Right ventricle myocardium inferior (tissue), 1 donor: ENCODE results near the gene ATP11A. TPM values are rescaled to one million over a fixed set of nuclear protein-coding genes. Genes with fewer than 3 reads are reported as not detected.
"Not testable (repeated sequence)": the region's sequence is repeated elsewhere in the genome, so short reads cannot be mapped to it uniquely, and the experiment has no call there.

Experiments used
- ATAC-seq: fragments of 200-7000 bp; cut with Tn5 transposase; one replicate; pipeline ENCODE4 v1.9.1; 2020; ENCODE audit warnings: mild to moderate bottlenecking, moderate library complexity
- DNase-seq: peaks from one replicate; pipeline ENCODE4 v3.0.0; 2021; ENCODE audit errors: missing footprints
- intact Hi-C: fragments of 100-400 bp; cut with DNase I; formaldehyde crosslinking; loops from one replicate; pipeline ENCODE4 v1.11.0; 2022
- total RNA-seq: library from RNA; stranded (reverse); fragmentation: NEBNext Ultra II Directional; extraction: Animal tissue kit (Norgen Biotek cat#: 25700); gene quantifications from one replicate; pipeline ENCODE4 v1.2.1, GENCODE V29; 2021
- donor health status: DM: no; HTN: yes; CAD: no; lungs with severe emphysema.

ATP11A gene
- total RNA-seq, 1 donor from 2014 or later, result 89.9 TPM

DNA sequence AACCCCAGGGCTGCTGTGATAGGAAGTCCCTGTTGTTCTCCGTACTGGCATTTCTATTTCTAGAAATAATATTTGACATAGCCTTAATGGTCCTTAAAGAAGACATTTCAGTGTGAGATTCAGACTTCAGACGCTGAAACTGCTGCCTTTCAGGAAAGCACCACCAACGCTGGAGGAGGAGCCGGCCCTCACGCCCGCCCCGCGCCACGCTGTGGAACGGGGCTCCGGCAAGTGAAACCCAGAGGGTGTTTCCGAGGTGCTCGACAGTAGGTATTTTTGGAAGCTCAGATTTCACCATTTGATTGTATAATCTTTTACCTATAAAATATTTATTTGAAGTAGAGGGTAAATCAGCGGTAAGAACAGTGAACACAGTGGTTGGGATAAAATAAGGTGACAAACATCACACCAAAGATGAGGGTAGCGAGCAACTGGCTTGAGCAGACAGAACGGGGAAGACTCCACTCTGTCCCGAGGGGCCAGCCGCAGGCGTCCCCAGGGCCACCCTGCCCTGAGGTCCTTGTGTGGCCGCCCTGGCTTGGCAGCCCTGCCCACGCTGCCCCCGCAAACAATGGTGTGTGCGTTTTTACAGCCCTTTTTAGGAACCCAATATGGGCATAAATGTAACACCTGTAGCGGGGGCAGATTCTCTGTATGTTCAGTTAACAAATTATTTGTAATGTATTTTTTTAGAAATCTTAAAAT is 193.6 kb downstream of the ATP11A start:
- no peak for ATAC-seq
- intact Hi-C loops, result no loop called here

DNA sequence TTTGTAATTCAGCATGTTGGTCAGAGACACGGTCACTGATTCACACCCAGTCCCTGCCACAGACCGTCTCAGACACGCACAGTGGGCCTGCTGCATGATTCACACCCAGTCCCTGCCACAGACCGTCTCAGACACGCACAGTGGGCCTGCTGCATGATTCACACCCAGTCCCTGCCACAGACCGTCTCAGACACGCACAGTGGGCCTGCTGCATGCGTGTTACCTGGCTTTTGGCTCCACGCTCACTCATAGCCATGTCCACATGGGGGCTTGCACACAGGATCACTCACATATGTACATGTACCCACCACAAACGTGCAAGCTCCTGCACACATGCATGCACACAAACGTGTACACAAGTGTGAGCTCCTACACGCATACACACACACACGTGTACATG is 194.9 kb downstream of the ATP11A start:
- ATAC-seq, DNase-seq, intact Hi-C loops: not testable (repeated sequence)

More for the DNA sequence above, 193.6 kb downstream of the ATP11A start:
- no peak for DNase-seq

DNA sequence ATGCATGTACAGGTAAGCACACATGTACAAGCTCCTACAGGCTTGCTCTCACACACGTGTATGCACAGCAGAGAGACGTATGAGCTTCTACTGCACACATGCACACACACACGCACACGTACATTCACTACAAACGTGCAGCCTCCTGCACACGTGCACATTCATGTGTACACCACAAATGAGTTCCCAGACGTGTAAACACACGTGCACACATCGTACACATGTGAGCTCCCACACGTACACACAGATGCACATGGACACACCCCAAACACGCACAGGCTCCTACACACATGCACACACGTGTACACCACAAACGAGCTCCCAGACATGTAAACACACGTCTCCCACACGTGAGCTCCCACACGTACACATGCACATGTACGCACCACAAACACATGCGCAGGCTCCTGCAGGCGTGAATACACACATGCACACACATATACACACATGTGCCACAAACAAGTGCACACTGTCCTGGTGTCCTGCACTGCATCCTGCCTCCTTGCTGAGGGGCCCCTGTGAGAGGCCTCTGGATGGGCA is 195.5 kb downstream of the ATP11A start:
- intact Hi-C loops, result no loop called here
- ATAC-seq, result no peak
- no peak for DNase-seq

DNA sequence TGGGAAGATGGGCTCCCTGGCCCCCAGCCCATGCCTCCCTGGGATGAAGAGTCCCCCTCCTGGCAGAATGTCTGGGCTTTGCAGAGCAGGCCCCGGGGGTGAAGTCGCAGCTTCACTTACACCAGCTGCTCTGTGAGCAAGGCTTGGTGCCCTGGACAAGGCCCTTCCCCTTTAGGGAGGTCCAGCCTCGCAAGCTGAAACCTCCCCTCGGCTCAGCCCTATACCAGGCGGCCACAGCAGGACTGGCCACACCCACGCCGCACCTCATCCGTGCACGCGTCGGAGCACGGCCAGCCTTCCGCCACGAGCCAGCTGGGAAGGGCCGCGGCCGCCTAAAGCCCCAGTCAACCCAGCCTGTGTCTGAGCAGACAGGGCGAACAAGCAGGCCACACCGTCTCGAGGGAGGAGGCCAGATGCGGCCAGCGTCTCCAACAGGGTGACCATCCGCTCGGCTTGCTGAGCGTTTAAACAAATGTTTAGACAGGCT is 196.0 kb downstream of the ATP11A start:
- ATAC-seq (peak; percentile 95), DNase-seq (peak; percentile 92)
- intact Hi-C loops, result no loop called here

DNA sequence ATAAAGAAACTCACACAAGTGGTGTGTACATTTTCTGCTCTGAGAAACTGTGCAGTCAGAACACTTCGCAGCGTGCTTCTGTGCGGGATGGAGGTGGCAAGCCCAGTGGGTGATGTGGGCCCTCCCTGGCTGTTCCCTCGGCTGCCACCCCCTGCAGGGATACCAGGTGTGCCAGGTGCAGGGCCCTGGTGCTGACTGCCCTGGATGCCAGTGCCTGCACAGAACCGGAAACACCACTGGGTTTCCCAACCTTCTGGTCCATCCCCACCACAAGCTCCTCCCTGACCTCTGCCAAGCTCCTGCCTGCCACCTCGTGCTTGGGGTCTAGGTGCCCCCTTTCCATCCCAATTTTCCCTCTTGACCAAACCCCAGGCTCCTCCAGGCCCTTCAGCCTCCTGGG is 197.3 kb downstream of the ATP11A start:
- ATAC-seq (no peak), DNase-seq (no peak)
- intact Hi-C loops, result no loop called here

DNA sequence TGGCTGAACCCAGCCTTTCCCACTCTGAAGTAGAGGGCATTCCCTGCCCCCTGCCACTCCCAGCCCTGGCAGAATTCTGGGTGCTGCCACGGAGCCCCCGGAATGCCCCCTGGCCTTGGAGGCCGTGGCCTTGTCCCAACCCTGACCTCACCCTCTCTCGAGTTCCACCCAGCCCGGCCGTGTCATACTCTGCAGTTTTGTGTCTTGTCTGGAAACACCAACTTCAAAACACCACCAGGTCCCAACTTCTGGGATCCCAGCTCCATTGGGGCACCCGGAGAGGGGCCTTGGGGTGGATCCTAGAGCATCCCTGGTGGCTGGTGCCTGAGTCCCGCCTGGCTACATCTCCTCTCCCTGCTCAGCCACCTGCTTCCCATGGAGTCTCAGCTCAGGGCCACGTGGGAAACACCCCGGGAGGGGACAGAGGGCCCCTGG is 197.7 kb downstream of the ATP11A start:
- no peak for DNase-seq
- ATAC-seq, result no peak
- intact Hi-C loops, result no loop called here

DNA sequence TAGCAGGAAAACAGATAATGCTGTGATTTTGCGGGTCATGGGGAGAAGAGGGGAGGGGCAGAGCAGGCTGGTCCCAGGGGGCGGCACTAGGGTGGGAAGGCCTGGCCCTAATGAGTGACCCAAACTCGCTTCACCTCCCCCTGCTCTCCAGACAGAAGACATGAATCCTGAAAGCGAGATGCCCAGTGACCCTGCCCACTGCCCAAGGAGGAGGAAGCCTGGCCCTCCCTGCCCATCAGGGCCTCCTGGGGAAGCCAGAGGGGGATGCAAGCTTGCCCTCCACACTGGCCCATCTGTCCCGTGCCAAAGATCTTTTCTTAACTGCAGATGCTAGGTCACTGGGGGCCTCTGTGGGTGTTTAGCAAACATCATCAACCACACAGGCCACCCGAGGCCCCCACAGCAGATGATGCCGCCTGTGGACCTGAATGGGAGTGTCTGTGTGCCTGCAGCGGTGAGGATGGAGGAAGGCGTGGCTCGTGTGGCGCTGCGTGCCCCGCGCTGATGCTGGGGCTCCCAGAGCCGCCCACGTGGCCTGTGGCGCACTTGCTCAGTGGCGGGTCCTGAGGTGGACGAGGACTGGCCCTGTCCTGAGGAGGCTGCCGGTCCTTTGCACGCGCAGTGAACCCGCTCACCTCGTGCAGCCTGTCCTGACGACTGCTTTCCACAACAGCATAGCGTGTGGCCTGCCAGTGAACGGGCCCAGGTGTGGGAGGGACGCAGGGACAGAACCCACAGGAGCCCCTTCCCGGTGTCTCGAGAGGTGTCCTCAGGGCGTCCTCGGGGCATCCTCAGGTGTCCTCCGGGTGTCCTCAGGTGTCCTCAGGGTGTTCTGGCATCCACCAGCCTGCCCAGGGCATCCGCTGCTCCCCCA is 198.6 kb downstream of the ATP11A start:
- no peak for DNase-seq
- intact Hi-C loops, result no loop called here
- no peak for ATAC-seq

DNA sequence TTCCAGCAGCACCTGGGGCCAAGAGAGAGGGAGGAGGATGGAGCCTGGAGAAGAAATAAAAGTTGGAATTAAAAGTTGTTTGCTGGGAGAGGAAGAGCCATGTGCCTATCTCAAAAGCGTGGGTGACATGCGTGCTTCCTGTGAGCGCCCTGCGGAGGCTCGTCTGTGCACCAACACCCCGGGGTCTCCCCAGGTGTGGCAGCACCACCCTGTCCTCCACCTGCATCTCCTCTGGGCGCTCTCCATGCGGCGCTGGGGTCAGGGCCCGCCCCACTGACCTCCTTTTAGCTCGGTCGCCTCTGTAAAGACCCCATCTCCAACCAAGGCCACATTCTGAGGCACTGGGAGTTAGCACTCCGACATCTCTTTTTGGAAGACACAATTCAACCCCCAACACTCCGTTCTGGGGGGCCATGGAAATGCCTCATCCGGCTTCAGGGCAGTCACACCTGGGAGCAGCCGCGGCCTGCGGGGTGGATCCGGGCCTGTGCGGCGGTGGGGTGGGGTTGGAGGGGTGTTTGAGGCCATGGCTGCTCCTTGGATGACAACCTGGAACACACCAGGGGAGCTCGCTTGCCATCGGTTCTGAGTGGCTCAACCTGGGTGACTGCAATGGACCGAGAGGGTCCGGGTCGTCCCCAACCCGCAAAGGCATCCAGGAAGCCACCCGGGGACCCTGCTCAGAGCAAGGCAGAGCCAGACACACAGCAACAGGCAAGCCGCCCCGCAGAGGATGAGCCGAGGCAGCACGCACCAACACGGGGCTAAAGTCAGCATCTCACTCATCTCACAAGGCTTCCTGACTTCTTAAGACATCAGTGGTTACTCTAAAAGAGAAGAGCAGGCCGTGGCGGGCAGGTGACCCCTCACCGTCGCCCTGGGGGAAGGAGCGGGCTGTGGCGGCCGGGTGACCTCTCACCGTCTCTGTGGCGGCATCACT is 199.8 kb downstream of the ATP11A start:
- intact Hi-C loops, result no loop called here
- no peak for ATAC-seq
- no peak for DNase-seq

DNA sequence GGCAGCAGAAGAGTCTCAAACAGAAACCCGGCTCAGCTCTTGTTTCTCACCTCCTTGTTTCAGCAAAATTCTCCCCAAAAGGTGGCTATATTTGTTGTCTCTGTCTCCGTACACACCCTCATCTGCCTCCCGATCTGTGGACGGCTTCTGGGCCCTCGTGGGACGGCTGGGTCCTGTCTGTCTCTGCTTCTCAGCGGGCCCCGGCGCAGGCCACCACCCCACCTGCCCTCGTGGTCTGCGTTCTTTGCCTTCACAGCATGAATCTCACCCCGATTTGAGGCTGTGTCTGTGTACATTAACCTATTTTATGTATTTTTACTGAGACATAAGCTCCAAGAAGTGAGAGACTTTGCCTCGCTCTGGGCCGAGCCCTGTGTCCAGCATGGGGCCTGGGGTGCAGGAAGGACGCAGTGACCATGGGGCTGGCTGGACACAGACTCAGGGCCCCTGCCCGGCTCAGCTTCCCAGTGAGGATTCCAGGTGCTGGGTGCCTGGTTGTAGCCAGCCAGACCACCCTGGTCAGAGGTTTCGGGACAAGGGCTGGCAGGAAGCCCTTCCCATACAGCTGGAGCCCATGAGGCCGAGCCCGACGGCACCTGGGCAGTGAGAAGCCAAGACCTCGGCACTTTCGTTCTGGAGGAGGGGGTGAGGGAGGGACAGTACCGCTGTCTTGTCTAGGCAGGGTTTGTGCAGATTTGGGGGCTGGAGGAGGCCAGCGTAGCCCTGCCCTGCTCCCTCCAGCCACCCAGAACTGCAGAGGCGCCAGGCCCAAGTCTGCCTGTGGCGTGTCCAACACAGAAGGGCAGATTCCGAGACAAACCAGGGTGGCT is 200.7 kb downstream of the ATP11A start:
- DNase-seq, result no peak
- intact Hi-C loops, result no loop called here

DNA sequence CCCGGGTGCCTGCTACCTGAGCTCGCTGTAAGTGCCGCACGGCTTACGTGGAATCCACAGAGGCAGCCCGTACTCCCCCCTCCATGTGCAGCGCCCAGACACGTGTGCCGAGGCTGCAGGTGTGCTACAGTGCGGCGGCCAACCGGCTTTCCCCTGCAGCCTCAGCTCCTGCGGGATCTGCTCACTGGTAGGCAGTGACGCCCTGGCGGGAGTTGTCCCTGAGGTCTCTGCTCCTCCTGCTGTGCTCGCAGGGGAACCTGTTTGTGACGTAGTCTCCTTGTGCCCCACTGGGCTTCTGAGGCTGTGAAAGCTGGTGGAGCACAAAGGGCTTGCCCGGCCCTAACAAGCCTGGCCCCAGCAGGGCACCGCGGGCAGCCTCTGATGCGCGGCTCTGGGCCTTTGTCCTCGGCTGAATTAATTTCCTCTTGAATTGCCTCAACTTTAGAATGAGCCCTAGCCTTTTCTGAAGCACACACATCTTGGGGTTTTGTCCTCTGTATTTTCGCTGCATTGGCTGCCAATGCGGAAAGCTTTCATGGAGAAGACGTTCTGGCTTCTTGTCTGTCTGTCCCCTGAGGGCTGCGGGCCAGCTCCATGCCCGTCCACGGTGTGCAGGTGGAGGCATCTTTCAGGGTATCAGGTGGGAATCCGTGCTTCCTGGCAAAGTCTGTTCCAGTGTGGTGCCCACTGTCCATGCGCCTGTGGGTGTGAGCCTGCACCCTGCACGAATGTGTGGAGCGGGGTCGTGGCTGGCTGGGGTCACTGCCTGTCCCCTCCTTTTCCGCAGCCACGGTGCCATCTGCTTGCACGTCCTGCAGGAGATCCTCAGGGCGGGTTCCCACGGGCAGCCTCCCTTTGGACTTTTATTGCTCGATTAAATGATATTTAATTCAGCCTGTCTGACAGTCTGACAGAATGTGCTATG is 201.9 kb downstream of the ATP11A start:
- no peak for DNase-seq
- ATAC-seq, result no peak
- intact Hi-C loops, result no loop called here

More for the DNA sequence above, 200.7 kb downstream of the ATP11A start:
- no peak for ATAC-seq

DNA sequence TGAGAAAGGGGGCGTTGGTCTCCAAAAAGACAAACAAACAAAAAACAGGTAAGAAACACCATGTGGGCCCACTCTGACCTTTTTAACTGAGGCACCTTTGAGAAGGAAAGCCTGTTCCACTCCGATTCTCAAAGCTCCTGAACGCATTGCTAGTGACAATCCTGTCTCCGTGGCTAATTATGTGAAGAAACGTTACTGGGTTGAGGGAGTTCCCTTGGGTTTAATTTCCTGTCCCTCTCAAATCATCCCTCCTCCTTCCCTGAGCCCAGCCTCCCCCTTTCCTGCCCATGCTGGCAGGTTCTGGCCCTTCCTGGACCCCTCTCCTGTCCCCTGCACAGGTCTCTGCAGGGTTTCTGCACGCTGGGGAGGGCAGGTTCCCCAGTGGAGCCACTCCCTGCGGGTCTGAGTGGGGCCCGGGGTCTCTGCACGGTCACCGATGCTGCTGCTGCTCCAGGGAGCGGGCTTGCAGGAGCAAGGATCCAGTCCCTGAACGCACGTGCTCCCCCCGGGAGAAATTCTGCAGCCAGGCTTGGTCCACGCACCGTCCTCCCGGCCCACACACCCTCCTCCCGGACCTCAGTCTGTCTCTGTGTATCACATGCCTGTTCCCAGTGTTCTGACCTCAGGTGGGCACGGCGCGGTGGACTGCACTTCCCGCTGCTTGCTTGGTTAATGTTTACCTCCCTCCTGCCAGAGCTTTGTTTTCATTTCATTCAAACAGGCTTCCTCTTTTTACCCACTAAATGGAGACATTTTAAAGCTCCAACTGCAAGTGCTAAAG is 202.8 kb downstream of the ATP11A start:
- intact Hi-C loops, result no loop called here
- peak; percentile 35 for DNase-seq
- no peak for ATAC-seq

DNA sequence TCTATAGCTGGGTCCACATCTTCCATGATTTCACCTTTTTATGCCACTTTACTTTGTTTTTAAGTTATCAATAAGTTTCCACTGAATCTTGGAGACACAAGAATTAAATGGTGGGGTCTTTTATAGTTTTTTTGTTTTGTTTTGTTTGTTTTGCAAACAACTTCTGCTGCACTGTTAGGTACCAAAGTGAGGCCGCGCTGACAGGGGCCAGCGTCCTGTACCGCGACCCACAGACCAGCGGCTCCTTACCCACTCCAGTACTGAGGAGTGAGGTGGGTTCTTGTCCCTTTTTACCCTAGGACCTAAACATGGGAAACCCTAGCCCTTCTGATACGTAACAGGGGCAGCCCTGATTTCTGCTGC is 203.3 kb downstream of the ATP11A start:
- intact Hi-C loops, result no loop called here
- DNase-seq (peak; percentile 13), ATAC-seq (no peak)

DNA sequence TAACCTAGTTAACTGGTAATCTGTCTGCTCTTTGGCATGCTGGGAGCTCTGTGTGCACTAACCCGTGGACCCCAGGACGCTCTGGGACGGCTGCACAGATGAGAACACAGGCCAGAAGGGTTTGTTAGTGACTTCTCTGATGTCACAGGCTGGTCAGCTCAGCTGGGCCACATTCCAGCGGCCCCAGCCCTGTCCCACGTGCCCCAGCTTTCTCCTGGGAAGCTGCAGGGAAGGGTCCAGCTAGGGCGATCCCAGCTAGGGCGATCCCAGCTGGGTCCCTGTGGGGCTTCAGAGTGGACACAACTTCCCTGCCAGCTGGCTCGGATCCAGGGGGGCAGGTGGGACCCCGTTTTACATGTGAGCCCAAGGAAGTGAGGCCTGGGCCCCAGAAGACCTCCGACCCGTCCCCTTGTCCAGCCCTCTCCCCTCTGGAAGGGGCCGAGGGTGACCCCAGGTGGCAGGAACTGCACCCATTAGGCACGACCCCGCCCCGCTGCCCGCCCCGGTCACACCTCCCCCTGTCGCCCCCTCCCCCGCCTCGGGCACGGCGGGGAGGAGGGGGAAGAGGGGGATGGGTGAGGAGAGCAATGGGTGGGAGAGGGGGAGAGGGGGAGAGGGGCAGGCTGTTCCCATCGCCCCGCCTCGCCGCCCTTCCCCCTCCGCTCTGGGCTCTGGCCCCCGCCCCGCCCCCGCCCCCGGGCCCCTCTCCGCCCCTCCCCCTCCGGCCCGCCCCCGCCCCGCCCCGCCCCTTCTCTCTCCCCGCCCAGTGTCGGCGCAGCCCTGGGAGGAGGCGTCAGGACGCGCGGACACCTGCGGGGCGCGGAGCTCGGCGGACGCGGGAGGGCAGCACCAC is 204.0 kb downstream of the ATP11A start:
- ATAC-seq (peak; percentile 32), DNase-seq (peak; percentile 66)
- intact Hi-C loops, result no loop called here

DNA sequence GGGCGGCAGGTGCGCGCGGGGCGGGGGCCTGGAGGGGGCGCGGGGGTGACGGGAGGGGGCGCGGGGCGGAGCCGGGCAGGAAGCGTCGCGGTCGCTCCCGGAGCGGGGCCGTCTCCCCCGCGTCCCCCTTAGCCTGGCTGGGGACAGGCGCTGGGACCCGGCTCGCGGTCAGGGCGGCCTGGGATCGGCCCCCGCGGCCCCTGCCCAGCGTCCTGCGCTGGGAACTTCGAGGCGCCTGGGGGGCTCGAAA is 204.5 kb downstream of the ATP11A start:
- ATAC-seq (no peak), DNase-seq (no peak)
- intact Hi-C loops, result no loop called here

DNA sequence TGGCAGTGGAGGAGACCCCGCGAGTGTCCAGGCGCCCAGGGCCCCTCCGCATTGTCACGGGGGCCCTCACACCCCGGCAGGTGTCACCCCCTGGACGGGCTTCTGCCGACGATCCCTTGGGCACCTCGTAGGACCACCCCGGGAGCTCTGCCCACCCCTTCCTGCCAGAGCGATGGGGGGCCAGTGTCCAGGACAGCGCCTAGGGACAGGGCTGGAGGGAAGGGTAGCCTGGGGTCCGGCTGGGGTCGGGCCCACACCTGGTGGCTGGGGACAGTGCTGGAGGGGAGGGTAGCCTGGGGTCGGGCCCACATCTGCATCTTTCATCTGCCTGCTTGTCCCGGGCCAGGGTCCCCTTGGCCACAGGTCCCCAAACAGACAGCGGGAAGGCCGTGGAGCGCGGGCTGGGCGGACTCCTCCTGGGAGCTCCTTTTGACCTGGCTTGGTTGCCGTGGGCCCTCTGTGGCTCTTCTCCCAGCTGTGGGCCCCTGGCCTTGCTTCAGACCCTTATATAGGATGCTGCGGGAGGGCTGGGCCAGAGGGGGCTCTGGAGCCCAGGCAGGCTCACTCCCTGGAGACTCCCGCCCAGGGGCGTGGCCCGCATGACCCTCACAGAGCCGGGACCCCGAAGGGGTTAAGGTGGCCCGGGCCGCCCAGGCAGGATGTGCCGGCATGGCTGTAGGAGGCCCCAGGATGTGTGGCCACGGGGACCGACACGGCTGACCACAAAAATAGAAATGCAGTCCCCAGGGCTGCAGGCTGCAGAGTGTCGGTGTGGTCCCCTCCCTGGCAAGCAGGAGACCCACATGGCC is 205.0 kb downstream of the ATP11A start:
- no peak for ATAC-seq
- intact Hi-C loops, result no loop called here
- DNase-seq, result peak; percentile 69
